RPMI8226 (cell line): ENCODE measurements around the gene LCT.
"Not testable (repeated sequence)": the region's sequence is repeated elsewhere in the genome, so short reads cannot be mapped to it uniquely, and the experiment has no call there.

Source experiments
- DNase-seq: peaks from one replicate; pipeline ENCODE4 v3.0.0-alpha.2; 2015

The LCT gene

DNA sequence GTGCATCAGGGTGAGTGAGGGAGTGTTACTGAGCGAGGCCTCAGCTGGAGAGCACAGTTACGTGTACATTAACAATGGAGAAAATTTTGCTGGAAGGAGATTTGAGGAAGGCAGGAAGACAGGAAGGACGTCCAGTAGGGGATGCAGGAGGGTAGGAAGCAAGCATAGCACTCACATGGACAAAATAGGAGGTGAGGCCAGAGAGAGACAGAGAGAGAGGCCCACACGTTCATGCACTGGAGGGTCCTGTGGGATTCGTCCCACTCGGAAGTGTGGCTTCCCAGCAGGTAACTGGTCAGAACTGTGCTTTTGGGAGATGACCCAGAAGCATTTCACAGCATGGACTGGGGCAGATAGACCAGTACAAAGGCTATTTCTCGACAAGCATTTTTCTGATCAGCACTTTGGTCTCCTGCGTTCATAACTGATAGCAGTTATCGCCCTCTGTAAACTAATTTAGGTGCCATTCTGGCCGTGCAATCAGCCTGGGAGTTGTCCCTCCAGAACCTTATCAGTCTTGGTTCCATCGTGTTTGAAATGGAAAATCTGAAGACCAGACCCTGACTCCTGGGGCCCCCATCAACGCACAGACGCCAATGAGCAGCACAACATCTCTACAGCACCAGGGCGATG lies 5.7 kb downstream of the LCT start:
- no peak for DNase-seq

GRCh38 chr2:135829378-135830135 lies 7.4 kb downstream of the LCT start:
- no peak for DNase-seq

DNA sequence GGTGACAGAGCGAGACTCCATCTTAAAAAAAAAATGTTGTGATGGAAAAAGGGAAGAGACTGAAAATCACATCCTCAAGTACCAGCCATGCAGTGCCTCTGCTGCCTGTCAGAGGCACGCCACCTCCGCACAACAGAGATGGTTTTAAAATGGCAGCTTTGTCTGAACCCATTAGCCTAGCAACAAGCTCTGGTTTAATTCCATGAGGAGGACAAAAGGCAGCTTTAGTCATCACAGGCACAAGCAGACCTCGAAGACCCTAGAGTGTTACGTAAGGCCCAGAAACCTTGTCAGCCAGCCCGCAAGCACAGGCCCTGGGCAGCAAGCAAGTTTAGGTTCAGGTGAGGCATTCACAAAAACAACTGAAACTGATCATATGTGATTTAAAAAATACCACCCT lies 10.4 kb downstream of the LCT start:
- no peak for DNase-seq

GRCh38 chr2:135825550-135826176 lies 11.3 kb downstream of the LCT start:
- DNase-seq, result no peak

GRCh38 chr2:135825131-135825530 lies 11.9 kb downstream of the LCT start:
- DNase-seq, result no peak

GRCh38 chr2:135822855-135823254 lies 14.1 kb downstream of the LCT start:
- DNase-seq, result no peak

DNA sequence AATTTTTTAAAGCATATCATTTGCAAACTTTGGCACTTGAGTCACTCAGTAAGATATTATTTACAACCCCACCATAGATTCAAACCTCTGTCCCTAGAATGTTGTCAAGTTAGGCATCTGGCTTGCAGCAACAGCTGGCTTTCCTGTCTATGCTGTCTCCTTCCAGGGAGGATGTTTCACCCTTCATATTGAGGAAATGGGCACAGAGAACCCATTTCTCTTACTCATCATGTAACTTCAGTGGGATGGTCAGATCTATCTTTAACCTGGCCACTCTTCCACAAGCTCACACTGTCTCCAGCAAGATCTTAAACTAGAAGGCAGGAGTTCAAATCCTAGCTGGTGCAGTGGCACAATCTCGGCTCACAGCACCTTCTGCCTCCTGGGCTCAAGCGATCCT lies 15.8 kb downstream of the LCT start:
- no peak for DNase-seq

GRCh38 chr2:135820003-135820618 lies 16.9 kb downstream of the LCT start:
- DNase-seq, result no peak

DNA sequence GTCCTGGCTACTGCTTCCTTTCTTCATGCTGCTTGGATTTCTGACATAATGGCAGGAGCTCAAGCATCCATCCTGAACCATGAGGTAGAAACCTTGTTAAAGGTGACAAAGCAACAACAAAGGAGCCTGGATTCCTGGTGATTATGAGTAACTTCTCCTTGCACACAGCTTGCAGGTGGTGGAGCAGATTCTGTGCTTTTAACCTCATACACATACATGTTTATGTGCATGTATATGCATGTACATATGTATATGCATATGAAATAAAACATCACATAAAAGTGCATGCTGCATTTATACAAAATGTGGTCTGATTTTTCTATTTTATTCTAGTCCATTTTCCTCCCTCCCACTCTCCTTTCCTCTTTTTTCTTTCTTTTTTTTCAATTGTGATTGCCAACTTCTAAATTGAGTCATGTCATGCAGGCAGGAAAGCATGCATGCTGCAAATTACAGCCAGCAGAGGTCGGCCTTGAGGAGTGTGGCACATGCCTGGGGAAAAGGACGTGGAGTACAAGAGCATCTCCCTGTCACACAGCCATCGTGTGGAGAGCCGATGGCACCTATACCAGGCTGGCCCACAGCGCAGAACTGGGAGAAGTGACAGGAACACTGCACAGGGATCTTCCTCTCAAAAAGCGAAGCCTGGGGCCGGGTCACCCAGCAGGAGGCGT lies 17.9 kb downstream of the LCT start:
- DNase-seq, result peak; percentile 39

GRCh38 chr2:135817951-135818350 lies 19.0 kb downstream of the LCT start:
- DNase-seq, result no peak

- DNase-seq, result no peak
These were observed 19.5 kb downstream of the LCT start for GRCh38 chr2:135817466-135817865.

DNA sequence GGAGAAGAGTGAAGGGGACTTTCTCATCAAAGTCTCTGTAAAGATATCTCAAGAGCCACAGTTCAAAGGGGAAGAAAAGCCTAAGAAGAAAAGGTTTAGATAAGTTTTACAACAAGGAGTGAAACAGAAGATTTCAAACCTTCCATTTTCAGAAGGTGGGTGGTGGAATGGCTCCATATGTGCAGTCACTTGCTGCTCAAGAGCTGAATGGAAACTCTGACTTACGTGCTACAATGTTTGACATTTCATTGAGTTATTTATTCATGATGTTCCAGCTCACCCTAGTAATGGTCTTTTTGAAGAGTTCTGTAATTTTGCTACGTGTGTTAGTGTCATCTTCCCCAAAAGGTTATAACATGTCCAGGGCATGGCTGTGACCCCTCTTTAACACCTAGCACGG lies 21.7 kb downstream of the LCT start:
- DNase-seq, result no peak

DNA sequence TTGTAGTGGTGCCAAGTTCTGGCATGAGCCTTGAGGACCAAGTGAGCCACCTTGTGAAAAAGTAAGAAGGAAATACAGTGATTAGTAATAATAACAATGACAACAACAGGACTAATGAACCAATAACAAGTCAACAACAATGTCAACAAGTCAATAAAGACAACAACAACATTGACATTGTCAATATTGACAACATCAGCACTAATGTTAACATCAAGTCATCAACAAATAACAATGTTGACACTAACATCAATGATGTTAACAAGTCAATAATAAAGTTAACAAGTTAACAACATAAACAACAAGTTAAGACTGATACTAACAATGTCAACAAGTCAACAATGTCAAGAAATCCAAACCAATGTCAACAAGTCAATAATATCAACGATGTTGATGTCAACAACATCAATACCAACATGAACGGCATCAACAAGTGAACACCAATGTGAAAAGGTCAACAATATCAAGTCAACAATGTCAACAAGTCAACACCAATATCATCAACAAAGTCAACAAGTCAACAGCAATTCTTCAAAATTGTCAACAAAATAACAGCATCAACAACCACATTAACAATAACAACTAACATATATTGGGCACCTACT lies 24.0 kb downstream of the LCT start:
- DNase-seq, result no peak

DNA sequence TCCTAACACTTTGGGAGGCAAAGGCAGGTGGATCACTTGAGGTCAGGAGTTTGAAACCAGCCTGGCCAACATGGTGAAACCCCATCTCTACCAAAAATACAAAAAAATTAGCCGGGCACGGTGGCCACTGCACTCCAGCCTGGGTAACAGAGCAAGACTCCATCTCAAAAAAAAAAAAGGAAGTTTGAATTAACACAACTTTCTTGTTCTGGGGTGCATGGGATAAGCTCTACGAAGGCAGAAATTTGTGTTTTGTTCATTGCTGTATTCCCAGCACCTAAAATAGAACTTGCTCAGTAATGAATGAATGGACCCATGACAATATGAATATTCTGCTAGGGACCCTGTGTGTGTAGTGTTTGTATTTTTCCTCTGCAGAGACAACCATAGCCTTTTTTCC lies 29.1 kb downstream of the LCT start:
- not testable (repeated sequence) for DNase-seq

GRCh38 chr2:135803278-135803677 lies 33.7 kb downstream of the LCT start:
- no peak for DNase-seq

- no peak for DNase-seq
These were observed 34.6 kb downstream of the LCT start for GRCh38 chr2:135802350-135802749.

GRCh38 chr2:135800513-135801460 lies 36.2 kb downstream of the LCT start:
- DNase-seq, result no peak

GRCh38 chr2:135799738-135800137 lies 37.2 kb downstream of the LCT start:
- no peak for DNase-seq

GRCh38 chr2:135798762-135799161 lies 38.2 kb downstream of the LCT start:
- DNase-seq, result no peak

DNA sequence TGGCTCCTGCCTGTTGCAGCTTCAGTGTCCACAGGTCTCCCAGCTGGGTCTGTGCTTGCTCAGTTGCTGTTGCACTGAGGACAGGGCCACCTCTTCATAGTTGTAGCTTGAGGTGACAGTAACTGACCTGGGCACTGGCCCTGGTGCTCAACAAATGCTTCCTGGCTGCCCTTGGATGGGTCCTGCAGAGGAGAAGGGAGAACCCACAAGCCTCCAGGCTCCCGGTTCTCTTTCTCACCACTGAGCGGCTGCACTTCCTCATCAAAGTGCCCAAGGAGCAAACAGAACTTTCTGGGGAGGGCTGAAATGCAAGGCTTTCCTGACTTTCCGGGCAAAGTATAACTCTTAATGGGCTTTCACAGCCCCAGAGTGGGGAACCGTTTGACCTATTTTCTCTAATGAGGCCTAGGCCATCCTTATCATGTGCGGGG lies 38.7 kb downstream of the LCT start:
- DNase-seq, result no peak

DNA sequence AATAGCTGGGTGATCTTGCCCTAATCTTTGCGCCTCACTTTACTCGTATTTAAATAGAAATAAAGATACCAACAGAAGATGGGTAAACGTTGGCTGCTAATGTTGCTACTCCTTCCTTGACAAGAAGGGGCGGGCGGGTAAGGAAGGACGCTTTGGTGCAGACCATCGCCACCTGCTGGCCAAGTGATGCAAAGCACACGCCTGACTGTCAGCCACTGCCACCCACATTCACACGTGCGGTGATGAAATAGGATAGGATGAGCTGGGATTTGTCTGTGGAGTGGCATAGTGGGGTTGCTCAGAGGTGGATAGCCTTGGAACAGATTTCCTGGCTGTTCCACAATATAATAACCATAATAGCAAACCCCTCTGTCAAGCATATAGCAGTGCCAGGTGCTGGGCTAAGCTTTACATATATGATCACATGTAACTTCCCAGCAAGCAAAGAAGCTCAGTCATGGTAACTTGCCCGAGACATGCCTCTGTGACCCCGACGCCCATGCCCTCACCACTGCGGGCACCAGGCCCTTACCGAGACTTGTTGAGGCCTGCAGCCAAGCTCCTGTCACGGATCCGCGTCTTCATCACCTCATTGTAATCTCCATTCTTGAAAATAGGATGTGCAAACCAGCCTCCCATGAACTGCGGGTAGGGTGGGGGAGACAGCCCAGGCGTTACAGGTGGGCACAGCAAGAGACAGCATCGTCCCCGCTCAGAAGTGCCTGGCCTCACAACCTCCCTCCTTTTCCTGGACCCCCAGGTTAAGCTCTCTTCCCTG lies 39.3 kb downstream of the LCT start:
- peak; percentile 87 for DNase-seq
